ENCODE measurements around the gene IL3. TPM values are rescaled to one million over a fixed set of nuclear protein-coding genes. Genes with fewer than 3 reads are reported as not detected.
"Not testable (repeated sequence)": the region's sequence is repeated elsewhere in the genome, so short reads cannot be mapped to it uniquely, and the experiment has no call there.

The IL3 gene
- total and polyA plus RNA-seq, 2 donors (not counting 1 experiment from before 2014, with no cell fraction given): not detected

DNA sequence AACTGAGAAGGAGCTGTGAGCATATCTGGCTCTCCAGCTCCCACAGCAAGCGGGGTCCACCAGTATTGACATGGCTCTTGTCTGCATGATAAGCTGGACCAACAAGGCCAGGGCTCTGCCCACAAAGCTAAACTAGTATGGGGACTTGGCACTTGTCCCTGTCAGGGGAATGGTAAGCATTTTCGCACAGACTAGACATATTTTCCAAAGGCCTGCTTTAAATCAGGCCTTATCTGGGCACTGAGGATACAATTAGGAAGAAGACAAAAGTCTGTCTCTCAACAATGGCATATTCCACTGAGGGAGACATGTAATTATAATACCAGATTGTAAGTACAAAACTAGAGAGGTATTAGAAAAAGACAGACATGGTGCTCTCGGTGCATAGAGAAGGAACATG lies 45.2 kb downstream of the IL3 start:
- Histone ChIP-seq H3K4me2 (replicated peaks; ENCODE audit: low read depth, low read length, poor library complexity, severe bottlenecking) (no peak overlapping the region), H3K9ac (ENCODE audit: low read length) (no peak overlapping the region), H3K79me2 (ENCODE audit: control insufficient read depth, insufficient read depth, low read length) (no peaks in the 10 kb centered on the region), H3K27ac (ENCODE audit: low read length in 2 of 2) (no peak overlapping the region), H3K27me3 (replicated peaks in 1 of 4; ENCODE audit: control extremely low read depth in 1 of 4, control insufficient read depth in 3 of 4, insufficient read depth in 4 of 4, low read length in 3 of 4) (no peaks in the 10 kb centered on the region), H4K20me1 (ENCODE audit: control insufficient read depth, insufficient read depth, low read length, poor library complexity, severe bottlenecking) (no peaks in the 10 kb centered on the region), H2AFZ (ENCODE audit: insufficient read depth, low read depth, low read length, poor library complexity, severe bottlenecking) (no peak overlapping the region), H3K36me3 (replicated peaks in 1 of 2; ENCODE audit: control extremely low read depth in 1 of 2, control insufficient read depth in 1 of 2, extremely low read depth in 1 of 2, insufficient read depth in 2 of 2, low read length in 1 of 2) (no peaks in the 10 kb centered on the region), H3K4me1 (ENCODE audit: control insufficient read depth in 2 of 2, insufficient read depth in 2 of 2, low read length in 2 of 2) (peaks cover 38 to 43% of the 10 kb centered on the region in 2 donors), H3K4me3 (ENCODE audit: control extremely low read depth in 1 of 5, extremely low read depth in 1 of 5, insufficient read depth in 1 of 5, low read depth in 2 of 5, low read length in 4 of 5) (no peak overlapping the region), H3K9me3 (ENCODE audit: control extremely low read depth in 1 of 3, control insufficient read depth in 2 of 3, insufficient read depth in 1 of 3, low read length in 2 of 3) (no peaks in the 10 kb centered on the region)
- Mint-ChIP-seq H3K27ac (no peak overlapping the region), H3K4me3 (no peak overlapping the region), H3K4me1 (peaks cover 58% of the 10 kb centered on the region), H3K27me3 (no peaks in the 10 kb centered on the region), H3K9me3 (ENCODE audit: insufficient read depth) (no peaks in the 10 kb centered on the region)
- intact Hi-C loops (cut with micrococcal nuclease): no loop called here
- 100% methylated on average over 1 of the region's 3 CpGs for WGBS (ENCODE audit: insufficient coverage)
- POLR2A ChIA-PET: interaction anchor here (0.7 kb wide), 1 partner anchor 39 kb away, joined by 5 read pairs; no protein-coding TSS in a partner anchor
- no peak for DNase-seq
- ATAC-seq (ENCODE audit: low read depth): no peak
- CTCF ChIA-PET: interaction anchor here (0.8 to 1.9 kb wide), 3 partner anchors 11 to 42 kb away, joined by 4 to 6 read pairs (median 4); no protein-coding TSS in a partner anchor
- TF ChIP-seq, protein P1, sequence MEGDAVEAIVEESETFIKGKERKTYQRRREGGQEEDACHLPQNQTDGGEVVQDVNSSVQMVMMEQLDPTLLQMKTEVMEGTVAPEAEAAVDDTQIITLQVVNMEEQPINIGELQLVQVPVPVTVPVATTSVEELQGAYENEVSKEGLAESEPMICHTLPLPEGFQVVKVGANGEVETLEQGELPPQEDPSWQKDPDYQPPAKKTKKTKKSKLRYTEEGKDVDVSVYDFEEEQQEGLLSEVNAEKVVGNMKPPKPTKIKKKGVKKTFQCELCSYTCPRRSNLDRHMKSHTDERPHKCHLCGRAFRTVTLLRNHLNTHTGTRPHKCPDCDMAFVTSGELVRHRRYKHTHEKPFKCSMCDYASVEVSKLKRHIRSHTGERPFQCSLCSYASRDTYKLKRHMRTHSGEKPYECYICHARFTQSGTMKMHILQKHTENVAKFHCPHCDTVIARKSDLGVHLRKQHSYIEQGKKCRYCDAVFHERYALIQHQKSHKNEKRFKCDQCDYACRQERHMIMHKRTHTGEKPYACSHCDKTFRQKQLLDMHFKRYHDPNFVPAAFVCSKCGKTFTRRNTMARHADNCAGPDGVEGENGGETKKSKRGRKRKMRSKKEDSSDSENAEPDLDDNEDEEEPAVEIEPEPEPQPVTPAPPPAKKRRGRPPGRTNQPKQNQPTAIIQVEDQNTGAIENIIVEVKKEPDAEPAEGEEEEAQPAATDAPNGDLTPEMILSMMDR (IDR thresholded peaks at IDR 0.05): no peak
- no peak for TF ChIP-seq EZH2 (IDR thresholded peaks at IDR 0.05; ENCODE audit: borderline replicate concordance, insufficient read depth, low read depth, low read length, poor library complexity, severe bottlenecking)

DNA sequence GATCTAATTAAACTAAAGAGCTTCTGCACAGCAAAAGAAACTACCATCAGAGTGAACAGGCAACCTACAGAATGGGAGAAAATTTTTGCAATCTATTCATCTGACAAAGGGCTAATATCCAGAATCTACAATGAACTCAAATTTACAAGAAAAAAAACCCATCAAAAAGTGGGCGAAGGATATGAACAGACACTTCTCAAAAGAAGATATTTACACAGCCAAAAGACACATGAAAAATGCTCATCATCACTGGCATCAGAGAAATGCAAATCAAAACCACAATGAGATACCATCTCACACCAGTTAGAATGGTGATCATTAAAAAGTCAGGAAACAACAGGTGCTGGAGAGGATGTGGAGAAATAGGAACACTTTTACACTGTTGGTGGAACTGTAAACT lies 48.0 kb downstream of the IL3 start:
- H3K9me3 ChIP-seq (ENCODE audit: control extremely low read depth in 1 of 3, control insufficient read depth in 2 of 3, insufficient read depth in 1 of 3, low read length in 2 of 3); H3K79me2 ChIP-seq (ENCODE audit: control insufficient read depth, insufficient read depth, low read length); H3K27ac ChIP-seq (ENCODE audit: low read length in 2 of 2); H3K4me3 ChIP-seq (ENCODE audit: control extremely low read depth in 1 of 5, extremely low read depth in 1 of 5, insufficient read depth in 1 of 5, low read depth in 2 of 5, low read length in 4 of 5); H3K27me3 ChIP-seq (replicated peaks in 1 of 4; ENCODE audit: control extremely low read depth in 1 of 4, control insufficient read depth in 3 of 4, insufficient read depth in 4 of 4, low read length in 3 of 4); H4K20me1 ChIP-seq (ENCODE audit: control insufficient read depth, insufficient read depth, low read length, poor library complexity, severe bottlenecking); CTCF ChIA-PET; H3K9me3 Mint-ChIP-seq (ENCODE audit: insufficient read depth); H3K4me2 ChIP-seq (replicated peaks; ENCODE audit: low read depth, low read length, poor library complexity, severe bottlenecking); DNase-seq; ATAC-seq (ENCODE audit: low read depth); H3K36me3 ChIP-seq (replicated peaks in 1 of 2; ENCODE audit: control extremely low read depth in 1 of 2, control insufficient read depth in 1 of 2, extremely low read depth in 1 of 2, insufficient read depth in 2 of 2, low read length in 1 of 2); H3K27ac Mint-ChIP-seq; H3K27me3 Mint-ChIP-seq; H2AFZ ChIP-seq (ENCODE audit: insufficient read depth, low read depth, low read length, poor library complexity, severe bottlenecking); H3K4me3 Mint-ChIP-seq; H3K9ac ChIP-seq (ENCODE audit: low read length); intact Hi-C loops (cut with micrococcal nuclease); POLR2A ChIA-PET: not testable (repeated sequence)
- WGBS (ENCODE audit: insufficient coverage): no CpG with 5 or more reads among the region's 1 CpG
- peaks cover 10 to 15% of the 10 kb centered on the region in 2 donors for H3K4me1 ChIP-seq (ENCODE audit: control insufficient read depth in 2 of 2, insufficient read depth in 2 of 2, low read length in 2 of 2)
- H3K4me1 Mint-ChIP-seq: peaks cover 33% of the 10 kb centered on the region

DNA sequence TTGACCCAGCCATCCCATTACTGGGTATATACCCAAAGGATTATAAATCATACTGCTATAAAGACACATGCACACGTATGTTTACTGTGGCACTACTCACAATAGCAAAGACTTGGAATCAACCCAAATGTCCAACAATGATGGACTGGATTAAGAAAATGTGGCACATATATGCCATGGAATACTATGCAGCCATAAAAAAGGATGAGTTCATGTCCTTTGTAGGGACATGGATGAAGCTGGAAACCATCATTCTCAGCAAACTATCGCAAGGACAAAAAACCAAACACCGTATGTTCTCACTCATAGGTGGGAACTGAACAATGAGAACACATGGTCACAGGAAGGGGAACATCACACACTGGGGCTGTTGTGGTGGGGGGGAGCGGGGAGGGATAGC lies 48.5 kb downstream of the IL3 start:
- H3K4me1 Mint-ChIP-seq: peaks cover 29% of the 10 kb centered on the region
- H3K4me3 Mint-ChIP-seq; H3K9me3 Mint-ChIP-seq (ENCODE audit: insufficient read depth); H4K20me1 ChIP-seq (ENCODE audit: control insufficient read depth, insufficient read depth, low read length, poor library complexity, severe bottlenecking); H3K4me2 ChIP-seq (replicated peaks; ENCODE audit: low read depth, low read length, poor library complexity, severe bottlenecking); H3K27ac Mint-ChIP-seq; H3K9me3 ChIP-seq (ENCODE audit: control extremely low read depth in 1 of 3, control insufficient read depth in 2 of 3, insufficient read depth in 1 of 3, low read length in 2 of 3); H3K27me3 Mint-ChIP-seq; ATAC-seq (ENCODE audit: low read depth); H3K27ac ChIP-seq (ENCODE audit: low read length in 2 of 2); H3K9ac ChIP-seq (ENCODE audit: low read length); H3K27me3 ChIP-seq (replicated peaks in 1 of 4; ENCODE audit: control extremely low read depth in 1 of 4, control insufficient read depth in 3 of 4, insufficient read depth in 4 of 4, low read length in 3 of 4); CTCF ChIA-PET; H3K36me3 ChIP-seq (replicated peaks in 1 of 2; ENCODE audit: control extremely low read depth in 1 of 2, control insufficient read depth in 1 of 2, extremely low read depth in 1 of 2, insufficient read depth in 2 of 2, low read length in 1 of 2); intact Hi-C loops (cut with micrococcal nuclease); H3K4me3 ChIP-seq (ENCODE audit: control extremely low read depth in 1 of 5, extremely low read depth in 1 of 5, insufficient read depth in 1 of 5, low read depth in 2 of 5, low read length in 4 of 5); POLR2A ChIA-PET; H2AFZ ChIP-seq (ENCODE audit: insufficient read depth, low read depth, low read length, poor library complexity, severe bottlenecking); DNase-seq; H3K79me2 ChIP-seq (ENCODE audit: control insufficient read depth, insufficient read depth, low read length): not testable (repeated sequence)
- no CpG with 5 or more reads among the region's 4 CpGs for WGBS (ENCODE audit: insufficient coverage)
- H3K4me1 ChIP-seq (ENCODE audit: control insufficient read depth in 2 of 2, insufficient read depth in 2 of 2, low read length in 2 of 2): peaks cover 6 to 11% of the 10 kb centered on the region in 2 donors

Measured in B cell (primary cell).